Activated CD4-positive, alpha-beta T cell treated with anti-CD3 and anti-CD28 coated beads for 4 hours (primary cell): ENCODE data around the gene ATP6V0C.
"Not testable (repeated sequence)": the region's sequence is repeated elsewhere in the genome, so short reads cannot be mapped to it uniquely, and the experiment has no call there.

Experiments
- DNase-seq, 2 donors: peaks; one replicate each; pipeline ENCODE4 v3.0.0-alpha.2; 2020

ATP6V0C gene

DNA sequence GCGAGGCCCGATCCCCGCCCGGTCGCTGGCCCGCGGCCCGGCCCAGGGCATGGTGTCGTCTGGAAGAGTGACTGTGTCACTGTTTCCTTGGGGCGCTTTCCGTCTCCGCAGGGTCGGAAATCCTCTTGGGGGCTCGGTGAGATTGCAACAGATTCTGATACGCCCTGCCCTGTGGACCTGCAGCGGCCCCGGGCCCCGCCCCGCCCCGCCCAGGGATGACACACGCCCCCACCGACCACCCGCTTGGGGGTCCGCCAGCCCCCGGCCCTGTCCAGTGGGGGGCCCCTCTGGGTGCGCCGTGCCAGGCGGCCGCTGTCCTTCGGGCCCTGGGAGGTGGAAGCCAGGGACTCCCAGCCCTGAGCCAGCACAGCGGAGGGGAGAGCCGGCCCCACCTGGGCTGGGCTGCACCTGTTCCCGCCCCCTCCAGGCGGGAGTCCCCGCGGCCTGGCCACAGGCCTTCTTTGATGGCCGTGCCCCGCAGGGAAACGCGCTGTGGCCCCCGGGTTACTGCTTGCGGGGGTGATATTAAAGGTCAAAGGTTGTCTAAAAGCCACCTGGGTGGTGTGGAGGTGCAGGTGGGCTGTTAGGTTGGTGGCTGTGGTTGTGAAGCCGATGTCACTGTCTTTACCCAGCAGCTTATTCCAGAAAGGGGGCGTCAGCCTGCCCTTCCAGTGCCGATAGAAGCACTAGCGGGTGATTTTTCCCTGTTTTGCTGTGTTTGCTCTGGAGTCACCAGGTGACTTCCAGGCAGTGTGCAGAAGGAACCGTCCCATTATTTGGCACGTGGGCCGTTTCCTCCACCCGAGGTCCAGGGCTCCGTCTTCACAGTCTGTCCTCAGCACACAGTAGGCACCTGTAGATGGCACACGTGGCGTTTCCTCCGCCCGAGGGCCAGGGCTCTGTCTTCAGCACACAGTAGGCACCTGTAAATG lies 38.1 kb upstream of the ATP6V0C start:
- DNase-seq = peak; percentile 41 to 45

DNA sequence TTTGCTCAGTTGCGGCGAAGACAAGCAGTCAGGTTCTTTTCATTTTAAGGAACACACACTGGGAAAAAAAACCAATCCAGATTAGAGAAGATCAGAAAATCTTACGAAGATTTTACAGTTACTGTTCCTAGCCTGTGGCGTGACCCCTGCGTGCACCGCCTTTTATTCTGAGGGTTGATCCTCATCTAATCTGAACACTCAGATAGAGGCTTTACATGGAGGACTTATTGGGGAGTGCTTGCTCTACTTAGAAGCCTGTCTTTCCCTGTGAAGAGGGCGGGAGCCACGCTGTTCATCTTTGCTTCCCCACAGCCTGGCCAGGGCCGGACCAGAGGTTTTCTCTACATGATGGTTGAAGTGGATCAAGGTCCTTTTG lies 37.4 kb upstream of the ATP6V0C start:
- no peak for DNase-seq

DNA sequence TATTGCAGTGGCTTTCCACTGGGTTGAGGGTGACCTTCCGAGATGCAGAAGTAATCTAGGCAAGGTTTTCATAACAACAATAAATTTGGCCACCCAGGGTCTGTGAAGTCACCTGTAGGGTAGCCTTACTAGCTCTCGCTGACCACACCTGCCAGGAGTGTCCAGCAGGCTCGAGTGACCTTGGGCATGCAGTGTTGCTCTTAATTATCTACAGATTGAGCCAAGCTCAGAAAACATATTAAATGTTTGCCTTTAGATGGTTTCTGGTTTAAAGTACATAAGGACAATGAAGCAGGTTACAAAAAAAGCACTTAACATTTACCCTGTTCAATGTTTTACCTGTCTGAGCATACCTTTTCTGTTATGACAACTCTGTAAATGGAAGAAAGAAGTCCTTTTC lies 37.0 kb upstream of the ATP6V0C start:
- no peak for DNase-seq

DNA sequence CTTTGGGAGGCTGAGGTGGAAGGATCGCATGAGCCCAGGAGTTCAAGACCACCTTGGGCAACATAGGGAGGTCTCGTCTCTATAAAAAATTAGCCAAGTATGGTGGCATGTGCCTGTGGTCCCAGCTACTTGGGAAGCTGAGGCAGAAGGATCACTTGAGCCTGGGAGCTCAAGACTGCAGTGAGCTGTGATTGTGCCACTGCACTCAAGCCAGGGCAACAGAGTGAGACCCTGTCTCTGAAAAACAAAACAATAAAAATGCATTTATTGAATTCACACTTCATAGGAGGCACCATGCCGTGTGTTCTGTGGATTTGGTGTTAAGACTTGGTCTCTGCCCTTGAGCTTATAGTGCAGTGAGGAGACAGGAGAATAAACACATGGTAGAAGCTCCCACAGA lies 36.4 kb upstream of the ATP6V0C start:
- no peak for DNase-seq

DNA sequence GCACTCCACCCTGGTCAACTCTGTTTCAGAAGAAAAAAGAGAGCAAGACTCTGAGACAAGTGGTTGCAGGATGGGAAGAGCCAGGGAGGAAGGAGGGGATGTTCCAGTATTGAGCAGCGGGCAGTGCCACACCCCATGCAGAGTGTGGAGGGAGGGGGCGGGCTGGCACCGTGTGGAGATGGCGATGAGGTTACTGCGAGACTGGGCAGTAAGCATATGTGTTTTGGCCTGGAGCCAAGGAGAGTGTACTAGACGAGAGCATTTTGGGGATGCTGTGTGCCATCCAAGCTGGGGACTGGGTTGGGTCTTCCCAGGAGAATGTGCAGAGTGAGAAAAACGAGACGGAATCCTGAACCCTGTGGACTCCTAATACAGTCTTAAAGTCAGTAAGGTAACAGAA lies 35.5 kb upstream of the ATP6V0C start:
- DNase-seq = no peak

DNA sequence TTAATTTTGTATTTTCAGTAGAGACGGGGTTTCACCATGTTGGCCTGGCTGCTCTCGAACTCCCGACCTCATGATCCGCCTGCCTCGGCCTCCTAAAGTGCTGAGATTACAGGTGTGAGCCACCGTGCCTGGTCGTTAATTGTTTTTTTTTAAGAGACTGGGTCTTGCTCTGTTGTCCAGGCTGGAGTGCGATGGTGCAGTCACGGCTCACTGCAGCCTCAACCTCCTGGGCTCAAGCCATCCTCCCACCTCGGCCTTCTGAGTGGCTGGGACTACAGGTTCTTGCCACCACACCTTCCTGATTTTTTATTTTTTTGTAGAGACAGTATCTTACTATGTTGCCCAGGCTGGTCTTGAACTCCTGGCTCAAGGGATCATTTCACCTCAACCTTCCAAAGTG lies 33.8 kb upstream of the ATP6V0C start:
- not testable (repeated sequence) for DNase-seq

DNA sequence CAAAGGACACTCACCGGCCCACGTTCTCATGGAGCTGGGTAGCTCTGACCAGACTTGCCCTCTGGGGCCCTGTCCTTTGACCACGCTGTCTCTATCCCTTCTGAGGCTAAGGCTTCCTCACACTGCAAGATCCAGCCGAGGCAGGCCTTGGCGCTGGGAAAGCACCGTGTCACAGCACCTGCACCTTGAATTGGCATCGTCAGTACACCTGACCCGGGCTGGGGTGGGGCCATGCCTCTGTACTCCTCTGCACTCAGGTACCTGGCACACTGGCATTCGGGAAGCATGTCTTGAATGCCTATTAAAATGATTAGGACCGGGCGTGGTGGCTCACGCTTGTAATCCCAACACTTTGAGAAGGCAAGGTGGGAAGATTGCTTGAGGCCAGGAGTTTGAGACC lies 32.8 kb upstream of the ATP6V0C start:
- DNase-seq = no peak

DNA sequence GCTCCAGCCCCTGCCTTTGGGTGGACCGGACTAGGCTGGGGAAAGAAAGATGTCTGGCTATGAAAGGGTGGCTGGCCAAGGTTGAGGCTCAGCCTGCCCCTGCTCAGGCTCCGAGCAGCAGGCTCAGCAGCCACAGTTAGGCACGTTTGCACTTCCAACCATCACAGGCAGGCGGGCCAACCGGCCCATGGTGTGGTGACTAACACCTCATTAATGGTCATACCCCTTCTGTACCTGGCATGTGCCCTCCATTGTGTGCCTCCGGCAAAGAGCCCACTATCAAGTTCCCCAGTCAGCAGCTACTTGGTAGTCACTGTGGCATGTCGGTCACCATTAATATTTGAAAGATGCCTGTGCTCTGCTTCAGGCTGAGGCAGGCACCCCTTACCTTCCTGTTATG lies 32.1 kb upstream of the ATP6V0C start:
- DNase-seq = no peak

DNA sequence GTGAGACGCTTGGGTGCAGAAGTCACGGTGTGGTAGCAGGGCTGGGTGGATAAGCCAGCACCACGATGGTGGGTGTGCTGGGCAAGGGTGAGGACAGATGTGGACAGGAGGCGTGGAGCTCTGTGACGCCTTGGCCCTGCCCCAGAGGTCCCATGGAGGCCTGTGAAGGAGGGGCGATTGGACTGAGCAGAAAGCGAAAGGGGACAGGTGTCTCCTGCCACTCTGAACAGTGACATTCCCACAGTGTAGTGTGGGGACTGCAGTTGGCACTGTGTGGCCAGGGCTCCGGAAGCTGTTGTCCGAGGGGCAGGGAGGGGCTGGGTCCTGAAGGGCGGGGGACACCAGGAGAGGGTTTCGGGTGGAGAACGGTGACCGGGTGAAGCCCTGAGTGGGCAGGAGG lies 31.5 kb upstream of the ATP6V0C start:
- no peak for DNase-seq

DNA sequence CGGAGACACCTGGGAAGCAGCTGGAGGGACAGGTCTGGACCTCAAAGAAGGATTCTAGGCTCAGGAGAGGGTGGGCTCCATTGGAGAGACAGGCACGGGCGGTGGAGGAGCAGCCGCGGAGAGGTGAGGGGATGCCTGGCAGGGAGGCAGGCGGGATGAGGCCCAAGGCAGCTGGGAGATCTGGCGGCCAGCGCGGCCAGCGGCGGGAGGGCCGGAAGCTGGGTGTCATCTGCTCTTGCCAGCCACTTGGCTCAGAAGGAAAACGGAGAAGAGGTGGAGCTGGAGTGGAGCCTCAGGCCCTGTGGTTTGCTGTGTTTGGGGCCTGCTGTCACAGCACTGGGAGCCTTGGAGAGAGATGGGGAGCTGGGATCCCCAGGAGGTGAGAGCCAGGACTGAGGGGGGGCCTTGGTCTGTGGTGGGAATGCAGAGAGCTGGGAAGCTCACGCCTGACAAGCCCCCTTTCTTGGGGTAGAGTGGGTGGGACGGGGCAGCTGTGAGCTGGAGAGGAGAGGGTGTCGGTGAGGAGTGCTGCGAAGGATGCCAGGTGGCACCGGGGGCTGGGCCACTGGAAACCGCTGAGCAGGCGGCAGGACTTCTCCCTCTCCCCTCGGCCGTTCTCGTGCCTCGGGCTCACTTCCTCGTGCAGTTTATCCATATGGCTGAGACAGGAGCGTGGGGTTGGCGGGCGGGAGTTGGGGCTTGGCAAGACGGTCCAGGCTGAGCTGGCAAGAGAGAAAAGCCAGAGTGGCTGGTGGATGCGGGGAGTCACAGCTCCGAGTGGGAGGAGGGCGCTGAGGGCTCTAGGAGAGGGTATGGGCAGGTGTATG lies 30.8 kb upstream of the ATP6V0C start:
- no peak for DNase-seq

DNA sequence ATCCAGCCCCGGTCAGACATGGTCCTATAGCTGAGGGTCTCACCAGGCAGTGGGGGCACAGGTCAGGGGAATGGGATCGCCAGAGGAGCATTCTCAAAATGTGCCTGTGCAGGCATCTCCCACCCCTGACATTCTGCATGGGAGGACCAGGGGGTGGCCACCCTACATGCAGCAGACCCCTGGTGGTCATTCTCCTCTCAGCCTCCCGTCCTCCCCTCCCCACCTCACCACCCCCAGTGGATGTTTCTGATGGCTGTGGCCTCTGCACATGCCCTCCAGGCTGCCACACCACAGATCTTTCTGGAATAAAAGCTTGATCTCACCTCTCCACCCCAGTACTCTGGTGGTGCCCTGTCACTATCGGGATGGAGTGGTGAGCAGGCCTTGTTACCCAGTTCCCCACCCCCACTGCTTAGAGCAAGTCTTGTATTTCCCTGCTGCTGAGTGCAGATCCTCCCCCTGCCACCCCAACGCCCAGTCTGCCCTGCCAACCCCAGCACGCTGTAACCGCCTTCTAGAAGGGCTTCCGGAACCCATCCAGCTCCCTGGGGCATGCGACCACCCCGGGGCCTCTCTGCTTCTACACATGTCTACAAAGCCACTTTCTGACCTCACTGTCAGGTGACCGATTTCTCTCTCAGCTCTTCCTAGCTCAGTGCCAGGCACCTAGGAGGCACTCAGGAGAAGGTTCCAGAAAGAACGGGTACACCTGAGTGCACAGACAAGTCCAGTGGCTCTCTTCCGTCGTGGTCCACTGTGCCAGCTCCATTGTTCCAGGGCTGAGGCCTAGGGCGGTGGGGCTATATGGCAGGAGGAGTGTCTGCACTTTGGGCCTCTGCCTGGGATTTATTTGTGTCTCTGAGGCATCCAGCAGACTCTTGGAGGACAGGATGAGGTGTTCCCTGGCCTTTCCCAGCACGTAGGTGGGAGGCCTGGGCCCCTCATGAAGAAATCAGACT lies 29.5 kb upstream of the ATP6V0C start:
- DNase-seq = no peak

DNA sequence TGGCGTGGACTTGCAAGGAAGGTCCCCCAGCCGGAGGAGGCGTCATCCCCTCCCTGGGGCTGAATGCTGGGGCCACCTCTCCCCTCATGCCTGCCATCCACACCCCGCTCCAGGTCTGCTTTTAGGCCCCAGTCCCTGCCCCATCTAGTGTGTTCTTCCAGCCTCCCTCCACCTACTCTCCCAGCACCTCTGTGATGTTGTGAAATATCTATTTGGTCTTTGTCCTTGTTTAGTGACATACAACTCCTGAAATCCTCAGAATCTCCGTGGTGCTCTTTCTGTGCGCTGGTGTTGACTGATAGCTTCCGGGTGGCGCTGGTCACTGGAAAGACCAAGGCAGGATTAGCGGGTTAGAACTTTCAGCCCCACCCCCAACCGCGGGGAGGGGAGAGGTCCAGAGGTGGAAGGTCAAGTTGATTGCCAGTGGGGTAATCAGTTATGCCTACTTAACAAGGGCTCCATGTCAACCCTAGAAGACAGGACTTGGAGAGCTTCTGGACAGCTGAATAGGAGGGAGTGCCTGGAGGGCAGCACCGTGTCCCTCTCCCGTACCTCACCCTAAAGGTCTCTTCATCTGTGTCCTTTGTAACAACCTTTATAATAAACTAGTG lies 28.7 kb upstream of the ATP6V0C start:
- DNase-seq = no peak

DNA sequence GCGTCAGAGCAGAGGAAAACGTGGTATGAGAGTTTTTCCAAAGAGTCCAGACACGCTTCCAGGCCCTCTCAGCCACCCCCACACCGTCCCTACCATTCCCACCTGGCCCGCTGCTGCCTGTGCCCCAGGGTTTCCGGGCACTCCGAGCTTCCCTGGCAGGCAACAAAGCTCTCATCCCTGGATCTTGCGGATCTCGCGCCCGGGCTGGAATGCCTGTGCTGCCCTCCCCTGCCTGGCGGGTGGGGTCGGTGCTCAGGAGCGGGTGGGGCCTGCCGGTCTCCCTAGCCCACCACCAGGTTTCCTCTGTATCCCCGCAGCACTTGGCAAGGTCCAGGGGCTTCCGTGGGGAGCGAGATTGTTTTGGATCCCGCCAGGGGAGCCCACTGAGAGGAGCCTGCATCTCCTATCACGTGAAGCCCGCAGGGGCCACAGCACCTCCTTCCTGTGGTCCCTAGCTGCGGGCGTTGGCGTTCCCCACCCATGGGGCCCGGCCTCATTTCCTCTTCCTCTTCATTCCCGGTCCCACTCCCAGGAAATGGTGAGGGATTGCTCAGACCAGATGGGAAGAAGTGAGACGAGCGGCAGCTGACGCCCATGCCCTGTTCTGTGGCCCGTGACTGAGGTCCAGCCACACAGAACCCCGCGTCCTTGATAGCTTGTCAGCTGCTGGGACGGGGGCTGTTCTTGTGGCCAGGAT lies 27.8 kb upstream of the ATP6V0C start:
- no peak for DNase-seq

DNA sequence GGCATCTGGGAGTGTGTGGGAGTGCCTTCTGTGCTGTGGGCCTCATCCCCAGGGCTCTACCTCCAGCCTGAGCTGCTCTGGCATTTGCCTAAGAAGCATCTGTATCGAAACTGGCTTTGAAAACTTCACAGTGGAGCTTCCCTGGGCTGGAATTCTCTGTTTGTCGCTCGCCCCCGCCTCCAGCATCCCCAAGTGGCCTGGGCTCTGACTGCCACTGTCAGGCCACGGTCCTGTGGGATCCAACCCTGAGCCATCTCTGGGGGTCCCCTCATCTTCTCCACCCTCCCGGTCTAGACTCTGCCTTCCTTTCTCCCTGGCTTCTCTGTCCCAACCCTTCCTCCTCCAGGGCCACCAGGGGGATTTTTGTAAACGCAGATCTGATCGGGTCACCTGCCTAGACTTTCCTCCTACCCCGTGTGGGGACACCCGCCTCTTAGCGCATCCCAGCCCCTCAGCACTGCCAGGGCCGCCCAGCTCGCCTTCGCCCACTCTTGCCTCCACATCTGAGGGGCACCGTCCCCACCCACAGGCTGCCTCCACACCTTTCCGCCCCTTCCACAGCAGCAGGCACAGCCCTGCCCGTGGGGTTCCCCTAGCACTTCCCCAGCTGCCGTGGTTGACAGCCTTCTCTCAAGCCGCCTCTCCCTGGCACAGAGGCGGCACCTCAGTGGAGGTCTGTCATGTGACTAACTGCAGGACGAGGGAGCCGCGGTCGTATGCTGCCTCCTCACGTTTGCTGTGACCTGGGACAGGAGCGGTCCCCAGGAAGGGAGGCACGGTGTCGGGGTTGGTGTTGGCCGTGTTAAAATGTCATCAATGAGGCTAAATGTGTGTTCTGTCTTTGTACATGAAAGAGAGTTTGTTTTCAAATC lies 26.9 kb upstream of the ATP6V0C start:
- peak; percentile 76 to 85 for DNase-seq

DNA sequence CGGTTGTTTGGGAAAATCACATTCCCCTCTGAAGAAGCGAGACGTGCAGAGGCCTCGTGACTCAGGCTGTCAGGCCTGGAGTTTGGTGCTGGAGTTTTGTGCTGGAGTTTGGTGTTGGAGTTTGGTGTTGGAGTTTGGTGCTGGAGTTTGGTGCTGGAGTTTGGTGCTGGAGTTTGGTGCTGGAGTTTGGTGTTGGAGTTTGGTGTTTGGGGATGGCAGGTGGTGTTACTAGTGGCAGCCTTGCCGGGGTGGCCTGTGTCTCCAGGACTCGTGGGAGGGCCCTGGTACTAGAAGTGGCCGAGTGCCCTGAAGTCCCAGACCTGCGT lies 26.3 kb upstream of the ATP6V0C start:
- no peak for DNase-seq

DNA sequence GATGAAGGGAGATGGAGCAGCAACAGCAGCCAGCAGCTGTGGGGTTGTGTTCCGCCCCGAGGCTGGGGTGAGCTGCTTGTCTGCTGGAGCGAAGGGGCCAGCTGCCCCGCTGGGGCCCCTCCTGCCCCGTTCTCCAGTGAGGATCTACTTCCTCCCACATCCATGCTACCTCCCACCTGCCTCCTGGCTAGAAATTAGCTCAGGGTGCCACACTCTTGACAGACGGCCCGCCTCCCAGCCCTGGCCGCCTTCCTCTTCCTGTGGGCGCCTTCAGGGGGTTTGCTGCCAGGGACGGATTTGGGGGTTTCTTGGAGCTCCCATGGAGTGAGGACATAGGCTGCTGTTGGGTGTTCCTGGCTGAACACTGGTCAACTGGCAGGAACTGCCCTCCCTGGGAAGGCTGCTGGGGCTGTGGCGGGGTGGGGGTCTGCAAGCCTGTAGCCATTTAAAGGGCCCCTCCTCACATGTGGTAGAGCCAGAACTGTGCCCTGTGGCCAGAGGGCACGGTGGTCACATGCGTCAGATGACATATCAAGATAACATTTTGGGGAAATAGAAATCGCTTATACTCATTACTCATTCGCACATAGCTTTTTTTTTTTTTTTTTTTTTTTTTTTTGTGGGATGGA lies 25.7 kb upstream of the ATP6V0C start:
- DNase-seq = no peak

DNA sequence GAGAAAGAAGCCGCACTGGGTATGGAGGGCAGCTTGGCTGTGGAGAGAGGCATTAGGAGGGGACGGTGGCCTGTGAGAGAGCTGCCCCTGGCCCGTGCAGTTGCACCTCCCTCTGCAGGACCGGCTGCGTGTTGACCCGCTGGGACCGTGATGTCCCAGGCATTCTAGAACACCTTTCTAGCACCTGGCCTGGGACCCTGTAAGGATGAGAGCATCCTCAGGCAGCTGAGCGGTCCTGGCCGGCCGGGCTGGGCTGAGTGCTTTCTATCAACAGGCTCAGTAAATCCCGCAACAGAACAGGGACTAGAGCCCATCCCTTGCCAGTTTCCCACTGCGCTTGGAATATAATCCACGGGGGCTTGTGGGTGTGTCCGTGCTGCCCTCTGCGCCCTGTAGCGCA lies 24.2 kb upstream of the ATP6V0C start:
- DNase-seq = no peak

DNA sequence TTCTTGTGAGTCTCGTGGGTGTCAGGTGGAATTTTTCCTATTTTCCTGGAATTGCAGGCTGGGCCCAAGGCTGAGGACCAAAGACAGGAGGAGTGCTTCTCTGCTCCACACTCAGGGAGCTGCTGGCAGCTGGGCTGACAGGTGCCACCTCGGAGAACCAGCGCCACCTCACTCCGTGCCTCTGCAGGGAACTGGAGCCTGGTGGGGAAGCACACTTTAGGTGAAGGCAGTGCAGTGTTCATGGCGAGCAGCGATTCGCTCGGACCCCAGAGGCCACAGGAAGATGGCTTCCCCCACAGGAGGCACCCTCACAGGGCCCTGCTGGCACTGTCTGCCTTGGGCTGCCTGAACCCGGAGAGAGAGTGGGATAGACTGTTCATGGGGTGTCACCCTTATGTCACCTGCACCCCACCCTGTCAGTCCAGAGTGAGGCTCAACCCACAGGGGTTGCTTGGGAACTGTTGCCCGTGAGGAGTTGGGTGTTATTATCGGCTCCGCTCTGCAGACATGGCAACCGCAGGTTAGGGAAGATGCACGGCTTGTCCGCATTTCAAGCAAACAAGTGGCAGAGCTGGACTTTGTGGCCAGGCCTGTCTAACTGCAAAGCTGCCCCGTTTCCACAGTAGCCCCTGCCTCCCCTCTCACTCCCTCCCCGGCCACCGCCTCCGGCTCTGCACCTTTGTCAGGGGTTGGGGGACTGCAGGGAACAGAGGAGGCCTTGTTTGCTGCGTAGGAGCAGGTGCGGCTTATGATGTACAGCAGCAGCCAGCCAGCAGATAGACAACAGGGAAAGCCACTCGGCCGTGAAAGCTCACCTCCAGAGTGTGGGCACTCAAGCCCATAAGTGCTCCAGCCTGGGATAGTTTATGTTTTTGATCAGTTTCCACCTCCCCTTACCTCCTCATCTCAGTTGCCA lies 23.3 kb upstream of the ATP6V0C start:
- DNase-seq = no peak

DNA sequence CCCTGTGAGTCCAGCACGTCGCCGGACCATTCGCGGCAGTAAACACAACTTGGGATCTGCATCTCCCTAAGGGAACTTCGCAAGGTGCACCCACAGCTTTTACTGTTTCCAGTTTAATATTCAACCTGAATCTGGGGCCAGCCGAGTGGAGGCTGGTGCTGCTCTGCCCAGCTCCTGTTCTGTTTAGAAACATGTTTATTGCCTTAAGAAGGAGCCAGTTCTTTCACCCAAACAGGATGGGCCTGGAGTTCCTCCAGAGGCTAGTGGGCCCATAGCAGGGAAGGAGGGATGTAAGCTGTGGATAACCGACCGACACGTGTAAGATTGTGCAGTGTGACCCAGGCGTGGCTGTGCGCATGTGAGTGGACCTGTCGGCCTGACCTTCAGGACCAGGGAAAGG lies 21.5 kb upstream of the ATP6V0C start:
- no peak for DNase-seq
